Fibroblast of the aortic adventitia (primary cell): ENCODE measurements around the gene ARHGEF7. TPM values are rescaled to one million over a fixed set of nuclear protein-coding genes. Genes with fewer than 3 reads are reported as not detected.

Experiments used
- DNase-seq: peaks from one replicate; pipeline ENCODE4 v3.0.0-alpha.2; 2010; ENCODE audit warnings: low read depth
- H3K4me3 ChIP-seq: 2 replicates; pipeline ENCODE4 v1.5.1; 2011; ENCODE audit warnings: low read depth, mild to moderate bottlenecking, control low read depth, low read length, moderate library complexity
- total RNA-seq: library from RNA; depleted of rRNA; stranded (reverse); fragments of >200 nt; gene quantifications from 2 replicates; pipeline ENCODE4 v1.2.3, GENCODE V29; 2012; ENCODE audit warnings: low replicate concordance
- TF ChIP-seq, protein P1 (sequence below): IDR thresholded peaks from 2 replicates; pipeline ENCODE4 v1.5.1; 2011; ENCODE audit warnings: mild to moderate bottlenecking, low read length, control low read depth, inconsistent platforms; ENCODE audit not compliant: insufficient read depth

Gene ARHGEF7
- total RNA-seq, 1 donor, result 35.9 TPM

DNA sequence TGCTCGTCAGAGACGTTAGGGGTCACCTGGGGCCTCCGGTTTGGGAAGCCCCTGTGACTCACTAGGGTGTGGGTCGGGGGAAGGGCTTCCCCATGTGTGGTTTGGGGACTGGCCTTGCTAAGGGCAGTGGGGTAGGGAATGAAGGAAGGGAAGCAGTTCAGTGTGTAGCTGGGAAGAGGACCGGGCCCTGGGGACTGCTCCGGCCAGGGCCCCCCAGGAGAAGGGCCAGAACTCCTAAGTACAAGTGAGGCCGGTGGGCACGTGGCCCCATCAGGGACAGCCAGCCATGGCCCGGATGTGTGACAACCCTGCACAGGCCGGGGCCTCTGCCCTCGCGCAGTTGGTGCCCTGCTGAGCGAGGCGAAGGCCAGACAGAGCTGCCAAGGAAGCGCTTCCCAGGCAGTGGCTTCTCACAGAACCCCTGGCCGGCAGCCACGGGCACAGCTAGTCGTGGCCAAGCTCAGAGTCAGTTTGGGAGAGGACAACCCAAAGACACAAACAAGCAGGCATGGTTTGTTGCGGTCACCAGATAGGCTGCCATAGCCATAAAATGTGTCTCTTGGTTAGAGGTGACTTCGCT is 231.1 kb downstream of the ARHGEF7 start:
- no peak for DNase-seq
- TF ChIP-seq, protein P1, sequence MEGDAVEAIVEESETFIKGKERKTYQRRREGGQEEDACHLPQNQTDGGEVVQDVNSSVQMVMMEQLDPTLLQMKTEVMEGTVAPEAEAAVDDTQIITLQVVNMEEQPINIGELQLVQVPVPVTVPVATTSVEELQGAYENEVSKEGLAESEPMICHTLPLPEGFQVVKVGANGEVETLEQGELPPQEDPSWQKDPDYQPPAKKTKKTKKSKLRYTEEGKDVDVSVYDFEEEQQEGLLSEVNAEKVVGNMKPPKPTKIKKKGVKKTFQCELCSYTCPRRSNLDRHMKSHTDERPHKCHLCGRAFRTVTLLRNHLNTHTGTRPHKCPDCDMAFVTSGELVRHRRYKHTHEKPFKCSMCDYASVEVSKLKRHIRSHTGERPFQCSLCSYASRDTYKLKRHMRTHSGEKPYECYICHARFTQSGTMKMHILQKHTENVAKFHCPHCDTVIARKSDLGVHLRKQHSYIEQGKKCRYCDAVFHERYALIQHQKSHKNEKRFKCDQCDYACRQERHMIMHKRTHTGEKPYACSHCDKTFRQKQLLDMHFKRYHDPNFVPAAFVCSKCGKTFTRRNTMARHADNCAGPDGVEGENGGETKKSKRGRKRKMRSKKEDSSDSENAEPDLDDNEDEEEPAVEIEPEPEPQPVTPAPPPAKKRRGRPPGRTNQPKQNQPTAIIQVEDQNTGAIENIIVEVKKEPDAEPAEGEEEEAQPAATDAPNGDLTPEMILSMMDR, result no peak
- no peak overlapping the region for H3K4me3 ChIP-seq

DNA sequence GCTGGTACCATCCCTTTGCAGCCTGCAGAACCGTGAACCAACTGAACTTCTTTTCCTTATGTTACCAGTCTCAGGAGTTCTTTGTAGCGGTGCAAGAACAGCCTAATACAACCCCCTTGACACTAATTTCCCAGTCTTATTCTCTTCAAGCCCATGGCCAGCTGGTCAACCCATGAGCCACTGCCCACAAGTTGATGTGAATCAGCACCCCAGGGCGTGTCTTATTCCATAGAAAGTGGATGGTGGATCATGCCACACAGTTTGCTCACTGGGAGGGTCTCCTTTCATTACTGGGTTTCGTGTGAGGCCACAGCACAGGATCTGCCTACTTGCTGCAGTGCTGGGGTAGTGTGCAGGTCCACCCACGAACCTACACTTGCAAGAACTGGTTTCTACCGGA is 232.3 kb downstream of the ARHGEF7 start:
- no peak overlapping the region for H3K4me3 ChIP-seq
- no peak for DNase-seq
- TF ChIP-seq, protein P1, result no peak

DNA sequence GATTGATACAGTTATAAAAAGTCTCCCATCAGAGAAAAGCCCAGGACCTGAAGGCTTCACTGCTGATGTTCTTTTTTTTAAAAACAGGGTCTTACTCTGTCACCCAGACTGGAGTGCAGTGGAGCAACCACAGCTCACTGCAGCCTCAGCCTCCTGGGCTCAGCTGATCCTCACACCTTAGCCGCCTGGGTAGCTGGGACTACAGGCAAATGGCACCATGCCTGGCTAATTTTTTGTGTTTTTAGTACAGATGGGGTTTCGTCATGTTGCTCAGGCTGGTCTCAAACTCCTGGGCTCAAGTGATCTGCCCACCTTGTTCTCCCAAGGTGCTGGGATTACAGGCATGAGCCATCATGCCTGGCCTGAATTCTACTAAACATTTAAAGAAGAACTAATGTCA is 238.4 kb downstream of the ARHGEF7 start:
- TF ChIP-seq, protein P1, result no peak
- DNase-seq, result no peak
- H3K4me3 ChIP-seq, result no peak overlapping the region

DNA sequence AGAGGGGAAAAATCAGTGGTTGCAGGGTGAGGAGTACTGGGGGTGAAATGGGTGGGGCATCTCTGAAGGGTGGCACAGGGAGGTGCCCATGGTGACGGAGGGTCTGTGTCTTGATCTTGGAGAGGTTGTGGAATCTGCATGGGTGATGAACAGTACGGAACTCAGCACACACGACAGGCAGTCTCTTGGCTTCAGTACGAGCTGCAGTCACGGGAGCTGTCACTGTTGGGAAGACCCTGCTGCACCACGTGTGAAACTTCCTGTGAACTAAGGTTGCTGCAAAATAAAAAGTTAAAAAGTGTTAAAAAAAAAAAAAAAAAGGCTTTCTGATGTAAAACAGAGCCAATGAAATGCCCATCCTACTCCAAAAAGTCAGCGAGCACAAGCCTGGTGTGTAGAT is 239.7 kb downstream of the ARHGEF7 start:
- H3K4me3 ChIP-seq, result no peak overlapping the region
- no peak for DNase-seq
- TF ChIP-seq, protein P1, result no peak

Other genes starting within 250 kb of the ARHGEF7 start
- 76.5 and 84.2 TPM in 2 replicates for gene ANKRD10, start 200.2 kb upstream of the ARHGEF7 start, total RNA-seq
- gene TEX29, start 205.3 kb downstream of the ARHGEF7 start, total RNA-seq, result not detected in 2 replicates